ENCODE measurements around the gene ZNF668. TPM values are rescaled to one million over a fixed set of nuclear protein-coding genes. Genes with fewer than 3 reads are reported as not detected.
"Not testable (repeated sequence)": the region's sequence is repeated elsewhere in the genome, so short reads cannot be mapped to it uniquely, and the experiment has no call there.

ZNF668 gene
- total RNA-seq, 1 donor from 2014 or later, result 19.7 TPM

GRCh38 chr16:31025339-31025738 is 48.7 kb downstream of the ZNF668 start:
- H3K4me3 Mint-ChIP-seq, result no peak overlapping the region
- DNase-seq (ENCODE audit: low read depth, low spot score), result no peak
- no peaks in the 10 kb centered on the region for H3K4me1 Mint-ChIP-seq
- H3K9me3 Mint-ChIP-seq, result no peaks in the 10 kb centered on the region
- H3K27me3 Mint-ChIP-seq (ENCODE audit: low read depth), result no peaks in the 10 kb centered on the region
- no peak for TF ChIP-seq CTCF (conservative IDR thresholded peaks at IDR 0.05)
- H3K27ac Mint-ChIP-seq (ENCODE audit: unreplicated experiment), result no peak overlapping the region
- H3K36me3 Mint-ChIP-seq (ENCODE audit: low read depth), result no peaks in the 10 kb centered on the region

GRCh38 chr16:31023627-31024226 is 50.3 kb downstream of the ZNF668 start:
- no peak for DNase-seq (ENCODE audit: low read depth, low spot score)
- Mint-ChIP-seq H3K36me3 (ENCODE audit: low read depth) (no peaks in the 10 kb centered on the region), H3K27me3 (ENCODE audit: low read depth) (no peaks in the 10 kb centered on the region), H3K4me1 (no peaks in the 10 kb centered on the region), H3K27ac (ENCODE audit: unreplicated experiment) (no peak overlapping the region), H3K4me3 (no peak overlapping the region), H3K9me3 (no peaks in the 10 kb centered on the region)
- no peak for TF ChIP-seq CTCF (conservative IDR thresholded peaks at IDR 0.05)

GRCh38 chr16:31023252-31023602 is 50.8 kb downstream of the ZNF668 start:
- no peaks in the 10 kb centered on the region for H3K4me1 Mint-ChIP-seq
- no peaks in the 10 kb centered on the region for H3K36me3 Mint-ChIP-seq (ENCODE audit: low read depth)
- DNase-seq (ENCODE audit: low read depth, low spot score), result no peak
- TF ChIP-seq CTCF (conservative IDR thresholded peaks at IDR 0.05), result no peak
- H3K27me3 Mint-ChIP-seq (ENCODE audit: low read depth), result no peaks in the 10 kb centered on the region
- no peak overlapping the region for H3K27ac Mint-ChIP-seq (ENCODE audit: unreplicated experiment)
- H3K4me3 Mint-ChIP-seq, result no peak overlapping the region
- H3K9me3 Mint-ChIP-seq, result no peaks in the 10 kb centered on the region

- Mint-ChIP-seq H3K9me3 (no peaks in the 10 kb centered on the region), H3K36me3 (ENCODE audit: low read depth) (no peaks in the 10 kb centered on the region), H3K27me3 (ENCODE audit: low read depth) (no peaks in the 10 kb centered on the region), H3K27ac (ENCODE audit: unreplicated experiment) (no peak overlapping the region), H3K4me1 (no peaks in the 10 kb centered on the region), H3K4me3 (no peak overlapping the region)
- TF ChIP-seq CTCF (conservative IDR thresholded peaks at IDR 0.05), result no peak
- DNase-seq (ENCODE audit: low read depth, low spot score), result no peak
Measured at GRCh38 chr16:31022544-31023251, 51.3 kb downstream of the ZNF668 start.

- Mint-ChIP-seq H3K4me1 (no peaks in the 10 kb centered on the region), H3K9me3 (no peaks in the 10 kb centered on the region), H3K27ac (ENCODE audit: unreplicated experiment) (no peak overlapping the region), H3K36me3 (ENCODE audit: low read depth) (no peaks in the 10 kb centered on the region), H3K27me3 (ENCODE audit: low read depth) (peaks cover 5% of the 10 kb centered on the region), H3K4me3 (no peak overlapping the region)
- TF ChIP-seq CTCF (conservative IDR thresholded peaks at IDR 0.05), result no peak
- DNase-seq (ENCODE audit: low read depth, low spot score), result no peak
Measured at GRCh38 chr16:31020536-31020935, 53.5 kb downstream of the ZNF668 start.

GRCh38 chr16:31017756-31018155 is 56.3 kb downstream of the ZNF668 start:
- not testable (repeated sequence) for H3K36me3 Mint-ChIP-seq (ENCODE audit: low read depth); H3K4me3 Mint-ChIP-seq; H3K27ac Mint-ChIP-seq (ENCODE audit: unreplicated experiment); H3K4me1 Mint-ChIP-seq; DNase-seq (ENCODE audit: low read depth, low spot score); H3K9me3 Mint-ChIP-seq
- peaks cover 22% of the 10 kb centered on the region for H3K27me3 Mint-ChIP-seq (ENCODE audit: low read depth)

All from neural crest cell (in vitro differentiated cells).